Cardiac fibroblast (primary cell): ENCODE measurements around the gene DBH.

Experiments used
- DNase-seq, 2 donors: peaks; one replicate each; pipeline versions ENCODE4 v3.0.0 to v3.0.0-alpha.2; 2010; ENCODE audit warnings: low read depth in 2 of 2
- H3K4me3 ChIP-seq, 2 donors: replicated peaks in 1 of 2; 1 replicate in 1 of 2; 2 replicates in 1 of 2; pipeline ENCODE4 v1.5.1; 2011; ENCODE audit warnings: low read depth in 2 of 2, low read length in 2 of 2, mild to moderate bottlenecking in 2 of 2, moderate library complexity in 1 of 2
- TF ChIP-seq, protein P1 (sequence below): IDR thresholded peaks from one replicate; pipeline ENCODE4 v1.5.1; 2011; ENCODE audit warnings: low read depth, mild to moderate bottlenecking, low read length, inconsistent platforms

Gene DBH

GRCh38 chr9:133703591-133704399, 67.6 kb downstream of the DBH start:
- no peak for DNase-seq
- H3K4me3 ChIP-seq = no peak overlapping the region
- TF ChIP-seq, protein P1, sequence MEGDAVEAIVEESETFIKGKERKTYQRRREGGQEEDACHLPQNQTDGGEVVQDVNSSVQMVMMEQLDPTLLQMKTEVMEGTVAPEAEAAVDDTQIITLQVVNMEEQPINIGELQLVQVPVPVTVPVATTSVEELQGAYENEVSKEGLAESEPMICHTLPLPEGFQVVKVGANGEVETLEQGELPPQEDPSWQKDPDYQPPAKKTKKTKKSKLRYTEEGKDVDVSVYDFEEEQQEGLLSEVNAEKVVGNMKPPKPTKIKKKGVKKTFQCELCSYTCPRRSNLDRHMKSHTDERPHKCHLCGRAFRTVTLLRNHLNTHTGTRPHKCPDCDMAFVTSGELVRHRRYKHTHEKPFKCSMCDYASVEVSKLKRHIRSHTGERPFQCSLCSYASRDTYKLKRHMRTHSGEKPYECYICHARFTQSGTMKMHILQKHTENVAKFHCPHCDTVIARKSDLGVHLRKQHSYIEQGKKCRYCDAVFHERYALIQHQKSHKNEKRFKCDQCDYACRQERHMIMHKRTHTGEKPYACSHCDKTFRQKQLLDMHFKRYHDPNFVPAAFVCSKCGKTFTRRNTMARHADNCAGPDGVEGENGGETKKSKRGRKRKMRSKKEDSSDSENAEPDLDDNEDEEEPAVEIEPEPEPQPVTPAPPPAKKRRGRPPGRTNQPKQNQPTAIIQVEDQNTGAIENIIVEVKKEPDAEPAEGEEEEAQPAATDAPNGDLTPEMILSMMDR = no peak

- TF ChIP-seq, protein P1 = no peak
- H3K4me3 ChIP-seq = no peak overlapping the region
- no peak for DNase-seq
These were observed 68.6 kb downstream of the DBH start for GRCh38 chr9:133704711-133705181.

DNA sequence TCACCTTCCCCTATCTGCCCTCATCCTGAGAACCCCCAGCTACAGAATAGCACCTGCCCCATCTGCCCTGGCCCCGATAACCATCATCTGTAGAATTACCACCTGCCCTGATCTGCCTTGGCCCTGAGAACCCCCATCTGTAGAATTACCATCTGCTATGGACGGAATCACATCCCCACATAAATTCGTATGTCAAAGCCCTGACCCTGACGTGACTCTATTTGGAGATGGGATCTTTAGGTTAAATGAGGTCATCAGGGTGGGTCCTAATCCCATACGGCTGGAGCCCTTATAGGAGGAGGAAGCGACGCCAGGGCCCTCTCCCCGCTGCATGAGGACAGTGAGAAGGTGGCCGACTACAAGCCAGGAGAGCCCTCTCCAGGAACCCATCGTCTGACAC, 69.4 kb downstream of the DBH start:
- TF ChIP-seq, protein P1 = no peak
- DNase-seq = no peak

GRCh38 chr9:133706307-133707050, 70.3 kb downstream of the DBH start:
- TF ChIP-seq, protein P1 = no peak
- DNase-seq = peak in 1 of 2 donors; percentile 46
- H3K4me3 ChIP-seq = no peak overlapping the region

More for the DNA sequence above, 69.4 kb downstream of the DBH start:
- no peak overlapping the region for H3K4me3 ChIP-seq

- TF ChIP-seq, protein P1 = no peak
- no peak overlapping the region for H3K4me3 ChIP-seq
- DNase-seq = peak; percentile 93 to 95
These were observed 71.1 kb downstream of the DBH start for GRCh38 chr9:133707065-133707762.

DNA sequence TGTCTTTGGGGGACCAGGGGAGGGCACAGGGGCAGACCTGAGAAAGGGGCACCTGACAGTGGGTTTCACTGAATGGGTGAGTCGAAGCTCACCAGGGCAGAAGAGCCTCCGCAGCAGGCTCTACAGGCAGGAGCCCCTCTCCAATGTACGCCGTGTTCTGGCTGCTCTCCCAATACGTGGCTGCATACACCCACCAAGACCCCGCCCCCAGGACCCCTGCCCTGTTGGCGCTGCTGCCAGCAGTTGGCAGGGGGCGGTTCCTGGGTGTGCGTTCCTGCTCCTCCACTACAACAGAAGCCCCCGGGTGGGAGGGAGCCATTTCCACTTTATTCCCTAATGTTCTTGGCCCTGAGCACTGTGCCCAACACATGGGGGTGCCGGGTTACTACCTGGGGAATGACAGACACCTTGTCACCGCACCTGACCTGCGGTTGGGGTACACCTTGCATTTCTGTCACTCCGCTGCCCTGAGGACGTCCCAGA, 71.6 kb downstream of the DBH start:
- no peak overlapping the region for H3K4me3 ChIP-seq
- TF ChIP-seq, protein P1 = no peak
- no peak for DNase-seq
